OCI-LY7 (cell line): ENCODE data around the gene RASSF5. TPM values are rescaled to one million over a fixed set of nuclear protein-coding genes. Genes with fewer than 3 reads are reported as not detected.

Source experiments
- BruUV-seq: library from RNA; stranded (reverse); fragments of 400-500 nt; replicated peaks from 2 replicates; lab custom pipeline; 2021; lab: Mats Ljungman, UMichigan
- CTCF ChIA-PET: fragments of 300-600 bp; sonication (Branson Sonifier 250); formaldehyde crosslinking; loops from one replicate; lab custom pipeline; 2022; ENCODE audit warnings: antibody characterized with exemption; ENCODE audit not compliant: unreplicated experiment; lab: Charles Lee
- POLR2A ChIA-PET: fragments of 300-600 bp; sonication (Branson Sonifier 250); formaldehyde crosslinking; loops from one replicate; lab custom pipeline; 2022; ENCODE audit warnings: antibody characterized with exemption; lab: Charles Lee
- DNase-seq: peaks from one replicate; pipeline ENCODE4 v3.0.0-alpha.2; 2015; ENCODE audit warnings: low spot score
- H2AFZ ChIP-seq: fragments of 200-600 bp; sonication (generic), shearing (Covaris generic); 2 replicates; pipeline ENCODE4 v1.6.1; 2014; ENCODE audit warnings: mild to moderate bottlenecking, antibody characterized with exemption, low read length, moderate library complexity
- H3K27ac ChIP-seq: fragments of 200-600 bp; sonication (generic); 2 replicates; pipeline ENCODE4 v1.5.1; 2014; ENCODE audit warnings: mixed run types, low read depth, mild to moderate bottlenecking, moderate library complexity, low read length, inconsistent platforms; ENCODE audit not compliant: poor library complexity, severe bottlenecking
- H3K36me3 ChIP-seq: fragments of 200-600 bp; sonication (generic); 2 replicates; pipeline ENCODE4 v1.6.1; 2014; ENCODE audit warnings: mild to moderate bottlenecking, antibody characterized with exemption, low read length, moderate library complexity, mixed read lengths; ENCODE audit not compliant: insufficient read depth
- H3K4me1 ChIP-seq: fragments of 200-600 bp; sonication (generic); 2 replicates; pipeline ENCODE4 v1.5.1; 2014; ENCODE audit warnings: mild to moderate bottlenecking, low read length; ENCODE audit not compliant: insufficient read depth, poor library complexity, severe bottlenecking
- H3K4me2 ChIP-seq: fragments of 200-600 bp; sonication (generic); 2 replicates; pipeline ENCODE4 v1.6.1; 2014; ENCODE audit warnings: mild to moderate bottlenecking, low read length
- H3K4me3 ChIP-seq: fragments of 200-600 bp; sonication (generic); 2 replicates; pipeline ENCODE4 v1.5.1; 2014; ENCODE audit warnings: mild to moderate bottlenecking, low read depth, low read length; ENCODE audit not compliant: poor library complexity, severe bottlenecking
- H3K79me2 ChIP-seq: fragments of 200-600 bp; sonication (generic); 2 replicates; pipeline ENCODE4 v1.6.1; 2016; ENCODE audit warnings: low read depth, mild to moderate bottlenecking, low read length, moderate library complexity, mixed read lengths; ENCODE audit not compliant: insufficient read depth
- H3K9me2 ChIP-seq: fragments of 200-600 bp; sonication (generic); 2 replicates; pipeline ENCODE4 v1.6.1; 2016; ENCODE audit warnings: mild to moderate bottlenecking, low read length, mixed read lengths; ENCODE audit not compliant: insufficient read depth
- H3K9me3 ChIP-seq: fragments of 200-600 bp; sonication (generic); 2 replicates; pipeline ENCODE4 v1.6.1; 2014; ENCODE audit warnings: mild to moderate bottlenecking, mixed run types, low read length, mixed read lengths
- H4K20me1 ChIP-seq: fragments of 200-600 bp; sonication (generic); 2 replicates; pipeline ENCODE4 v1.6.1; 2014; ENCODE audit warnings: mild to moderate bottlenecking, antibody characterized with exemption, low read length, moderate library complexity, mixed read lengths; ENCODE audit not compliant: insufficient read depth
- EZH2phosphoT487 ChIP-seq: fragments of 200-600 bp; sonication (generic); IDR thresholded peaks from 2 replicates; pipeline ENCODE4 v1.6.1; 2018; ENCODE audit warnings: low read depth, borderline replicate concordance, mild to moderate bottlenecking, mixed run types, antibody characterized with exemption, low read length, moderate library complexity, mixed read lengths
- intact Hi-C: fragments of 100-400 bp; cut with micrococcal nuclease; formaldehyde crosslinking; loops from one replicate; pipeline ENCODE4 v1.10.0; 2022; ENCODE audit not compliant: unreplicated experiment
- total RNA-seq, 2 experiments: library from RNA; depleted of rRNA in 1 of 2; stranded (reverse); fragments of >200 nt in 1 of 2; shearing (Covaris generic) in 1 of 2; gene quantifications; 2 replicates each; pipeline ENCODE4 v1.2.3, GENCODE V29; 2014 to 2022
- TF ChIP-seq, protein P1 (sequence below): fragments of 200-600 bp; sonication (generic); conservative IDR thresholded peaks from 2 replicates; pipeline ENCODE4 v1.5.1; 2014; ENCODE audit warnings: mild to moderate bottlenecking, antibody characterized with exemption, low read length, moderate library complexity, mixed read lengths

Gene RASSF5
- total RNA-seq, 2 experiments from 2014 or later = 19.8 to 25.7 TPM

- TF ChIP-seq, protein P1, sequence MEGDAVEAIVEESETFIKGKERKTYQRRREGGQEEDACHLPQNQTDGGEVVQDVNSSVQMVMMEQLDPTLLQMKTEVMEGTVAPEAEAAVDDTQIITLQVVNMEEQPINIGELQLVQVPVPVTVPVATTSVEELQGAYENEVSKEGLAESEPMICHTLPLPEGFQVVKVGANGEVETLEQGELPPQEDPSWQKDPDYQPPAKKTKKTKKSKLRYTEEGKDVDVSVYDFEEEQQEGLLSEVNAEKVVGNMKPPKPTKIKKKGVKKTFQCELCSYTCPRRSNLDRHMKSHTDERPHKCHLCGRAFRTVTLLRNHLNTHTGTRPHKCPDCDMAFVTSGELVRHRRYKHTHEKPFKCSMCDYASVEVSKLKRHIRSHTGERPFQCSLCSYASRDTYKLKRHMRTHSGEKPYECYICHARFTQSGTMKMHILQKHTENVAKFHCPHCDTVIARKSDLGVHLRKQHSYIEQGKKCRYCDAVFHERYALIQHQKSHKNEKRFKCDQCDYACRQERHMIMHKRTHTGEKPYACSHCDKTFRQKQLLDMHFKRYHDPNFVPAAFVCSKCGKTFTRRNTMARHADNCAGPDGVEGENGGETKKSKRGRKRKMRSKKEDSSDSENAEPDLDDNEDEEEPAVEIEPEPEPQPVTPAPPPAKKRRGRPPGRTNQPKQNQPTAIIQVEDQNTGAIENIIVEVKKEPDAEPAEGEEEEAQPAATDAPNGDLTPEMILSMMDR = no peak
- no peak for TF ChIP-seq EZH2phosphoT487
These were observed 128.6 kb downstream of the RASSF5 start for GRCh38 chr1:206635978-206636345.

GRCh38 chr1:206636671-206637070, 129.3 kb downstream of the RASSF5 start:
- intact Hi-C loops = no loop called here
- H3K36me3 ChIP-seq = peaks cover 10% of the 10 kb centered on the region
- H3K27ac ChIP-seq = no peak overlapping the region
- no peaks in the 10 kb centered on the region for H3K9me3 ChIP-seq
- H3K79me2 ChIP-seq = peaks cover 14% of the 10 kb centered on the region; the same call in 1 of the 2 replicates
- TF ChIP-seq, protein P1 = no peak
- TF ChIP-seq EZH2phosphoT487 = no peak
- no peak for DNase-seq
- H2AFZ ChIP-seq = no peak overlapping the region; the same call in 1 of the 2 replicates
- ChIA-PET POLR2A (interaction anchor here (1.3 to 2.7 kb wide), 4 partner anchors 12 to 28 kb away, joined by 4 to 31 read pairs (median 8); no protein-coding TSS in a partner anchor), CTCF (interaction anchor here (4.6 kb wide), 1 partner anchor 27 kb away, joined by 72 read pairs; no protein-coding TSS in a partner anchor)
- H3K4me1 ChIP-seq = peaks cover 33% of the 10 kb centered on the region
- peak overlapping the region; percentile 83 for H3K4me3 ChIP-seq
- no peaks in the 10 kb centered on the region; the same call in 1 of the 2 replicates for H4K20me1 ChIP-seq
- H3K9me2 ChIP-seq = no peaks in the 10 kb centered on the region
- BruUV-seq = no TSS peak
- peak overlapping the region; percentile 93 for H3K4me2 ChIP-seq

More at GRCh38 chr1:206635978-206636345, 128.6 kb downstream of the RASSF5 start:
- peak overlapping the region; percentile 78 for H2AFZ ChIP-seq
- H3K4me2 ChIP-seq = peak overlapping the region; percentile 93
- H3K4me3 ChIP-seq = peak overlapping the region; percentile 83
- ChIA-PET POLR2A (interaction anchor here (1.2 to 2.7 kb wide), 6 partner anchors 11 to 71 kb away, joined by 5 to 31 read pairs (median 6); no protein-coding TSS in a partner anchor), CTCF (interaction anchor here (1.0 to 4.6 kb wide), 6 partner anchors 23 to 276 kb away, joined by 3 to 72 read pairs (median 7); no protein-coding TSS in a partner anchor)
- no peaks in the 10 kb centered on the region; the same call in 1 of the 2 replicates for H4K20me1 ChIP-seq
- intact Hi-C loops = loop anchor here (2.0 kb wide), 1 partner anchor 91 kb away; no protein-coding TSS in a partner anchor
- H3K36me3 ChIP-seq = peaks cover 9% of the 10 kb centered on the region
- no peaks in the 10 kb centered on the region for H3K9me3 ChIP-seq
- H3K4me1 ChIP-seq = peaks cover 38% of the 10 kb centered on the region
- H3K79me2 ChIP-seq = peaks cover 14% of the 10 kb centered on the region; the same call in 1 of the 2 replicates
- no peaks in the 10 kb centered on the region for H3K9me2 ChIP-seq
- no TSS peak for BruUV-seq
- DNase-seq = peak; percentile 35
- peak overlapping the region; percentile 23 for H3K27ac ChIP-seq

GRCh38 chr1:206637605-206638004, 130.3 kb downstream of the RASSF5 start:
- BruUV-seq = no TSS peak
- peaks cover 14% of the 10 kb centered on the region; the same call in 1 of the 2 replicates for H3K79me2 ChIP-seq
- ChIA-PET CTCF (no interaction called here), POLR2A (interaction anchor here (0.6 to 2.1 kb wide), 6 partner anchors 11 to 819 kb away, joined by 3 to 8 read pairs (median 4); no protein-coding TSS in a partner anchor)
- DNase-seq = peak; percentile 18
- H3K27ac ChIP-seq = peak overlapping the region; percentile 20
- H4K20me1 ChIP-seq = no peaks in the 10 kb centered on the region; the same call in 1 of the 2 replicates
- H3K4me3 ChIP-seq = peak overlapping the region; percentile 83
- TF ChIP-seq, protein P1 = no peak
- TF ChIP-seq EZH2phosphoT487 = no peak
- peaks cover 10% of the 10 kb centered on the region for H3K36me3 ChIP-seq
- H3K9me2 ChIP-seq = no peaks in the 10 kb centered on the region
- peak overlapping the region; percentile 0; the same call in 1 of the 2 replicates for H2AFZ ChIP-seq
- H3K4me1 ChIP-seq = peaks cover 33% of the 10 kb centered on the region
- intact Hi-C loops = no loop called here
- no peaks in the 10 kb centered on the region for H3K9me3 ChIP-seq
- peak overlapping the region; percentile 93 for H3K4me2 ChIP-seq
